ENCODE measurements around the gene CBR1. TPM values are rescaled to one million over a fixed set of nuclear protein-coding genes. Genes with fewer than 3 reads are reported as not detected.

The CBR1 gene
- total RNA-seq, 1 donor from 2014 or later: 111 TPM

DNA sequence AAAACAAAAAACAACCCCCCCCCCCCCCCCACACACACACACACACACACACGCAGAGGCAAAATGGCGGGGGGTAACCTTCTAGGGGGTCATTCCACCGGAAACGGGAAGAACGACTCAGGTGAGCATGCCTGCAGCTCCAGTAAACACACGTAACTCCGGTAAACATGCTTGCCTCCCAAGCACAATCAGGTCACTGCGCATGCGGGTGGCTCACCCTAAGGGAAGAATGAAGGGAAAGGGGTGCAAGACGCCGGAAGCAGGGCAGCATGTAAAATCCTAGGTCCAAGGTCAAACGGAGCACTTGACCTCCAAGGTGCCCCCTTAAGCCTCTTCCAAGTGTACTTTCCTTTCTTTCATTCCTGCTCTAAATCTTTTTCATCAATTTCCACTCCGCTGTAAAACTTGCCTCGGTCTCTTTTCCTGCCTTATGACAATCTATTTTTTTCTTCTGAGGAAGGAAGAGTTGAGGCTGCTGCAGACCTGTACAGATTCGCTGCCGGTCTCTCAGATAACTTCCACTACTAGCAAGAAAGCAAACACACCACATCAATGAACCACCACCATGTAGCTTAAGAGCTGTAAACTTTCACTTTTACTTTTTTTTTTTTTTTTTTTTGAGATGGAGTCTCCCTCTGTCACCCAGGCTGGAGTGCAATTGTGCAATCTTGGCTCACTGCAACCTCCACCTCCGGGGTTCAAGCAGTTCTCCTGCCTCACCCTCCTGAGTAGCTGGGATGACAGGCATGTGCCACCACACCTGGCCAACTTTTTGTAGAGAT is 44.0 kb downstream of the CBR1 start:
- TF ChIP-seq, protein P1, sequence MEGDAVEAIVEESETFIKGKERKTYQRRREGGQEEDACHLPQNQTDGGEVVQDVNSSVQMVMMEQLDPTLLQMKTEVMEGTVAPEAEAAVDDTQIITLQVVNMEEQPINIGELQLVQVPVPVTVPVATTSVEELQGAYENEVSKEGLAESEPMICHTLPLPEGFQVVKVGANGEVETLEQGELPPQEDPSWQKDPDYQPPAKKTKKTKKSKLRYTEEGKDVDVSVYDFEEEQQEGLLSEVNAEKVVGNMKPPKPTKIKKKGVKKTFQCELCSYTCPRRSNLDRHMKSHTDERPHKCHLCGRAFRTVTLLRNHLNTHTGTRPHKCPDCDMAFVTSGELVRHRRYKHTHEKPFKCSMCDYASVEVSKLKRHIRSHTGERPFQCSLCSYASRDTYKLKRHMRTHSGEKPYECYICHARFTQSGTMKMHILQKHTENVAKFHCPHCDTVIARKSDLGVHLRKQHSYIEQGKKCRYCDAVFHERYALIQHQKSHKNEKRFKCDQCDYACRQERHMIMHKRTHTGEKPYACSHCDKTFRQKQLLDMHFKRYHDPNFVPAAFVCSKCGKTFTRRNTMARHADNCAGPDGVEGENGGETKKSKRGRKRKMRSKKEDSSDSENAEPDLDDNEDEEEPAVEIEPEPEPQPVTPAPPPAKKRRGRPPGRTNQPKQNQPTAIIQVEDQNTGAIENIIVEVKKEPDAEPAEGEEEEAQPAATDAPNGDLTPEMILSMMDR (IDR thresholded peaks at IDR 0.05; ENCODE audit: insufficient read depth, low read length, severe bottlenecking): no peak
- no peaks in the 10 kb centered on the region for H3K27me3 ChIP-seq (ENCODE audit: control insufficient read depth, insufficient read depth, low read length)
- no peaks in the 10 kb centered on the region for H3K36me3 ChIP-seq (ENCODE audit: control insufficient read depth, insufficient read depth, low read length)
- peak; percentile 66 for DNase-seq (ENCODE audit: low read depth)
- peak overlapping the region; percentile 32 for H3K4me3 ChIP-seq (ENCODE audit: low read depth, low read length)
- no peak for FAIRE-seq

DNA sequence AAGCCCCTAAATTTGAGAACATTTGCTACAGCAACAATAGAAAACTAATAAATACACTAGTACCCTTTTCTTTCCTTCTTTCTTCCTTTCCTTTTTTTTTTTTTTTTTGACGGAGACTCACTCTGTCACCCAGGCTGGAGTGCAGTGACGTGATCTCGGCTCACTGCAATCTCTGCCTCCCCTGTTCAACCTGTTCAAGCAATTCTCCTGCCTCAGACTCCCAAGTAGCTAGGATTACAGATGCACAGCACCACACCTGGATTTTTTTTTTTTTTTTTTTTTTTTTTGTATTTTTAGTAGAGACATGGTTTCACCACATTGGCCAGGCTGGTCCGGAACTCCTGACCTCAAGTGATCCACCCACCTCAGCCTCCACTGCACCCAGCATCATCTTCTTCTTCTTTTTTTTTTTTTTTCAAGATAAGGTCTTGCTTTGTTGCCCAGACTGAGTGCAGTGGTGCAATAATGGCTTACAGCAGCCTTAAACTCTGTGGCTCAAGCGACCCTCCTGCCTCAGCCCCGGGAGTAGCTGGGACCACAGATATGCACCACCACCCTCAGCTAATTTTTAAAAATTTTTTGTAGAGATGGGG is 45.4 kb downstream of the CBR1 start:
- no peaks in the 10 kb centered on the region for H3K27me3 ChIP-seq (ENCODE audit: control insufficient read depth, insufficient read depth, low read length)
- TF ChIP-seq, protein P1 (IDR thresholded peaks at IDR 0.05; ENCODE audit: insufficient read depth, low read length, severe bottlenecking): no peak
- H3K36me3 ChIP-seq (ENCODE audit: control insufficient read depth, insufficient read depth, low read length): no peaks in the 10 kb centered on the region

DNA sequence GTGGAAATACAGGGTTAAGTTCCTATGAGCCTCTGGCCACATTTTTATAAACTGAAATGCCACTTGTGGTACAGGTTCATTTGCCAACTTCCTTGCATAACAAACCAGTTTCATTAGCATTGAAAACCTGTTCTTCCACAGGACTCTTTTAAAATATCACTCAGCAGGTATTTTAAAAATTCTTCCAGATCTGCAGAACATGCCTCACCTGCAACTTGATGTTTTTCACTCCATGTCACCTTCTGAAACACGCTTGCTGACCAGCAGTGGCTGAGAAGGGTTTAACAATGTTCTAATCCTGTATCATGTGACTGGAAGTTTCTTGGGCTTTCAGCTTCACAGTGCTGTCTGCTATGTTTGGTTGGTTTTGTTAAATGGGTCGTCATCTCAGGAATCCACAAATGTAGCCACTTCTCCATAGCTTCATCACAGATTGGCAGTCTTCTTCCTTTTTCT is 47.5 kb downstream of the CBR1 start:
- H3K4me3 ChIP-seq (ENCODE audit: low read depth, low read length): no peak overlapping the region
- DNase-seq (ENCODE audit: low read depth): peak; percentile 34
- H3K27me3 ChIP-seq (ENCODE audit: control insufficient read depth, insufficient read depth, low read length): no peaks in the 10 kb centered on the region
- no peaks in the 10 kb centered on the region for H3K36me3 ChIP-seq (ENCODE audit: control insufficient read depth, insufficient read depth, low read length)
- TF ChIP-seq, protein P1 (IDR thresholded peaks at IDR 0.05; ENCODE audit: insufficient read depth, low read length, severe bottlenecking): no peak
- FAIRE-seq: no peak

More for the DNA sequence above, 45.4 kb downstream of the CBR1 start:
- no peak for FAIRE-seq
- H3K4me3 ChIP-seq (ENCODE audit: low read depth, low read length): no peak overlapping the region
- no peak for DNase-seq (ENCODE audit: low read depth)

DNA sequence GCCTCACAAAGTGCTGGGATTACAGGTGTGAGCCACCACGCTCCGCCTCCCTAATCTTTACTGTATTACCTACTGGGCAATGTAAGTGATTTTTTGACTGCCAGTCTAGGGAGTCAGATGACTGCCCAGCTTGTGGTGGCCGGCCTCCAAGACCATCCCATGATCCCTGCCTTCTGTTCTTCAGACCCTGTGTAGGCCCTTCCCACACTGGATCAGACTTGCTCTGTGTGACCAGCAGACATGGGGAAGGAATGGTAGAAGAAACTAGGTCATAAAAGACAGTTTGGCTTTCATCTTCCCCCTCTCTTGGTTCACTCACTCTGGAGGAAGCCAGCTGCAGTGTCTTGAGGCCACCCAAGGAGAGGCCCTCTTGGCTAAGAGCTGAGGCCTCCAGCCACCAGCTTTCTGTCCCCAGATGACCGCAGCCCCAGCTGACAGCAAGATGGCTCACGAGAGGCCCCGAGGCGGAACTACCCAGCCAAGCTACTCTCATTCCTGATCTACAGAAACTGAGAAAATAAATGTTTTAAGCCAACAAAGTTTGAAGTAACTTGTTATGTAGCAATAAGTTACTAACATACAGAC is 50.6 kb downstream of the CBR1 start:
- H3K27me3 ChIP-seq (ENCODE audit: control insufficient read depth, insufficient read depth, low read length): no peaks in the 10 kb centered on the region
- no peaks in the 10 kb centered on the region for H3K36me3 ChIP-seq (ENCODE audit: control insufficient read depth, insufficient read depth, low read length)
- no peak overlapping the region for H3K4me3 ChIP-seq (ENCODE audit: low read depth, low read length)
- DNase-seq (ENCODE audit: low read depth) (no peak), FAIRE-seq (no peak)
- TF ChIP-seq, protein P1 (IDR thresholded peaks at IDR 0.05; ENCODE audit: insufficient read depth, low read length, severe bottlenecking): no peak

Other genes with a start within 250 kb of the CBR1 start
- 13.4 and 16.6 TPM in 2 replicates for gene SETD4, start 9.5 kb upstream of the CBR1 start, total RNA-seq
- gene CBR3, start 65.1 kb downstream of the CBR1 start, total RNA-seq: 0.26 and 0.38 TPM in 2 replicates
- gene DOP1B, start 86.8 kb downstream of the CBR1 start, total RNA-seq: 3.4 and 5.8 TPM in 2 replicates

All from bronchial epithelial cell (primary cell).